ENCODE data around the gene TMEM248. TPM values are rescaled to one million over a fixed set of nuclear protein-coding genes. Genes with fewer than 3 reads are reported as not detected.
"Not testable (repeated sequence)": the region's sequence is repeated elsewhere in the genome, so short reads cannot be mapped to it uniquely, and the experiment has no call there.

Gene TMEM248
- total and polyA plus RNA-seq, 9 donors: 51.8 to 118 (median 100) TPM

- Histone ChIP-seq H3K4me3 (no peak overlapping the region), H3K27ac (no peak overlapping the region), H3K36me3 (no peaks in the 10 kb centered on the region), H3K4me1 (ENCODE audit: insufficient read depth) (no peaks in the 10 kb centered on the region), H3K9me3 (no peaks in the 10 kb centered on the region), H3K27me3 (no peaks in the 10 kb centered on the region)
- TF ChIP-seq CTCF (IDR thresholded peaks at IDR 0.05): no peak
- no peak for TF ChIP-seq EP300 (IDR thresholded peaks at IDR 0.05)
- no peak for TF ChIP-seq POLR2A (IDR thresholded peaks at IDR 0.05)
- no peak for DNase-seq
- WGBS, 3 donors: 93 to 94% (median 94%) methylated on average over 7 of the region's 7 CpGs
- intact Hi-C loops (cut with DNase I): no loop called here
Measured at GRCh38 chr7:66883716-66884115, 37.3 kb upstream of the TMEM248 start.

GRCh38 chr7:66884556-66884955 is 36.5 kb upstream of the TMEM248 start:
- H3K36me3 ChIP-seq; H3K4me1 ChIP-seq (ENCODE audit: insufficient read depth); H3K27ac ChIP-seq; DNase-seq; intact Hi-C loops (cut with DNase I); H3K27me3 ChIP-seq; H3K9me3 ChIP-seq; H3K4me3 ChIP-seq: not testable (repeated sequence)

- Histone ChIP-seq H3K27ac (no peak overlapping the region), H3K9me3 (no peaks in the 10 kb centered on the region), H3K36me3 (no peaks in the 10 kb centered on the region), H3K4me3 (no peak overlapping the region), H3K4me1 (ENCODE audit: insufficient read depth) (no peaks in the 10 kb centered on the region), H3K27me3 (no peaks in the 10 kb centered on the region)
- no peak for DNase-seq
- no peak for TF ChIP-seq EP300 (IDR thresholded peaks at IDR 0.05)
- intact Hi-C loops (cut with DNase I): no loop called here
- WGBS, 3 donors: 88 to 89% (median 88%) methylated on average over 4 of the region's 4 CpGs
Measured at GRCh38 chr7:66886152-66886551, 34.9 kb upstream of the TMEM248 start.

- H3K9me3 ChIP-seq; H3K27ac ChIP-seq; intact Hi-C loops (cut with DNase I); H3K36me3 ChIP-seq; H3K4me1 ChIP-seq (ENCODE audit: insufficient read depth); H3K27me3 ChIP-seq; DNase-seq; H3K4me3 ChIP-seq: not testable (repeated sequence)
- WGBS, 3 donors: 79 to 80% (median 80%) methylated on average over 3 of the region's 3 CpGs
Measured at GRCh38 chr7:66888223-66888622, 32.8 kb upstream of the TMEM248 start.

GRCh38 chr7:66894463-66895080 is 26.5 kb upstream of the TMEM248 start:
- intact Hi-C loops (cut with DNase I): loop anchor here in 1 of 4 donors (10.0 kb wide), 1 partner anchor 60 kb away; no protein-coding TSS in a partner anchor
- TF ChIP-seq EP300 (IDR thresholded peaks at IDR 0.05): no peak
- TF ChIP-seq CTCF (IDR thresholded peaks at IDR 0.05): no peak
- 65 to 67% (median 66%) methylated on average over 5 of the region's 5 CpGs for WGBS, 3 donors
- H3K27me3 ChIP-seq: no peaks in the 10 kb centered on the region
- no peak overlapping the region for H3K4me3 ChIP-seq
- no peaks in the 10 kb centered on the region for H3K4me1 ChIP-seq (ENCODE audit: insufficient read depth)
- no peaks in the 10 kb centered on the region for H3K9me3 ChIP-seq
- no peak overlapping the region for H3K27ac ChIP-seq
- H3K36me3 ChIP-seq: no peaks in the 10 kb centered on the region
- no peak for DNase-seq

- TF ChIP-seq CTCF (IDR thresholded peaks at IDR 0.05): no peak
- no peak for TF ChIP-seq EP300 (IDR thresholded peaks at IDR 0.05)
- no peak for TF ChIP-seq POLR2A (IDR thresholded peaks at IDR 0.05)
- DNase-seq: no peak
- Histone ChIP-seq H3K27ac (no peak overlapping the region), H3K36me3 (no peaks in the 10 kb centered on the region), H3K9me3 (no peaks in the 10 kb centered on the region), H3K4me3 (no peak overlapping the region), H3K4me1 (ENCODE audit: insufficient read depth) (no peaks in the 10 kb centered on the region), H3K27me3 (no peaks in the 10 kb centered on the region)
- intact Hi-C loops (cut with DNase I): loop anchor here in 1 of 4 donors (10.0 kb wide), 1 partner anchor 58 kb away; no protein-coding TSS in a partner anchor
- WGBS, 3 donors: 67 to 79% (median 73%) methylated on average over 3 of the region's 3 CpGs
Measured at GRCh38 chr7:66896441-66896840, 24.6 kb upstream of the TMEM248 start.
